ENCODE measurements around the gene ATP8B1.

The ATP8B1 gene

GRCh38 chr18:57674891-57675290 is 128.2 kb downstream of the ATP8B1 start:
- H3K9me2 ChIP-seq (replicated peaks; ENCODE audit: low read depth, low read length) = no peaks in the 10 kb centered on the region
- no peaks in the 10 kb centered on the region for H4K20me1 ChIP-seq (ENCODE audit: insufficient read depth, low read length, poor library complexity, severe bottlenecking)
- H2AFZ ChIP-seq (ENCODE audit: low read length) = no peak overlapping the region
- TF ChIP-seq EZH2phosphoT487 (IDR thresholded peaks at IDR 0.05; ENCODE audit: borderline replicate concordance) (no peak), CTCF (conservative IDR thresholded peaks at IDR 0.05; ENCODE audit: low read length) (no peak)
- H3K36me3 ChIP-seq (ENCODE audit: insufficient read depth, low read length) = no peaks in the 10 kb centered on the region
- no peaks in the 10 kb centered on the region for H3K4me1 ChIP-seq (ENCODE audit: insufficient read depth, low read length, poor library complexity, severe bottlenecking)
- H3K9ac ChIP-seq (ENCODE audit: low read depth, low read length, poor library complexity, severe bottlenecking) = no peak overlapping the region
- H3K4me3 ChIP-seq (ENCODE audit: low read length, poor library complexity, severe bottlenecking) = no peak overlapping the region
- no peaks in the 10 kb centered on the region for H3K27me3 ChIP-seq (ENCODE audit: insufficient read depth, low read length, poor library complexity, severe bottlenecking)
- H3K79me2 ChIP-seq (ENCODE audit: insufficient read depth, low read length) = no peaks in the 10 kb centered on the region
- no peak overlapping the region for H3K4me2 ChIP-seq (ENCODE audit: low read depth, low read length, poor library complexity, severe bottlenecking)
- no peaks in the 10 kb centered on the region for H3K9me3 ChIP-seq (ENCODE audit: insufficient read depth, low read depth, low read length)
- no peaks in the 10 kb centered on the region for H3F3A ChIP-seq (ENCODE audit: low read depth)

GRCh38 chr18:57670046-57670445 is 133.1 kb downstream of the ATP8B1 start:
- Histone ChIP-seq H2AFZ (ENCODE audit: low read length) (no peak overlapping the region), H3K36me3 (ENCODE audit: insufficient read depth, low read length) (no peaks in the 10 kb centered on the region), H3F3A (ENCODE audit: low read depth) (no peaks in the 10 kb centered on the region), H3K4me1 (ENCODE audit: insufficient read depth, low read length, poor library complexity, severe bottlenecking) (no peaks in the 10 kb centered on the region), H3K9me3 (ENCODE audit: insufficient read depth, low read depth, low read length) (no peaks in the 10 kb centered on the region), H3K27me3 (ENCODE audit: insufficient read depth, low read length, poor library complexity, severe bottlenecking) (no peaks in the 10 kb centered on the region), H3K4me3 (ENCODE audit: low read length, poor library complexity, severe bottlenecking) (no peak overlapping the region), H3K4me2 (ENCODE audit: low read depth, low read length, poor library complexity, severe bottlenecking) (no peak overlapping the region), H3K9ac (ENCODE audit: low read depth, low read length, poor library complexity, severe bottlenecking) (no peak overlapping the region), H3K79me2 (ENCODE audit: insufficient read depth, low read length) (no peaks in the 10 kb centered on the region), H3K9me2 (replicated peaks; ENCODE audit: low read depth, low read length) (no peaks in the 10 kb centered on the region), H4K20me1 (ENCODE audit: insufficient read depth, low read length, poor library complexity, severe bottlenecking) (no peaks in the 10 kb centered on the region)
- TF ChIP-seq CTCF (conservative IDR thresholded peaks at IDR 0.05; ENCODE audit: low read length) = no peak
- no peak for TF ChIP-seq EZH2phosphoT487 (IDR thresholded peaks at IDR 0.05; ENCODE audit: borderline replicate concordance)

- Histone ChIP-seq H2AFZ (ENCODE audit: low read length) (no peak overlapping the region), H3K9ac (ENCODE audit: low read depth, low read length, poor library complexity, severe bottlenecking) (no peak overlapping the region), H3K79me2 (ENCODE audit: insufficient read depth, low read length) (no peaks in the 10 kb centered on the region), H4K20me1 (ENCODE audit: insufficient read depth, low read length, poor library complexity, severe bottlenecking) (no peaks in the 10 kb centered on the region), H3F3A (ENCODE audit: low read depth) (no peaks in the 10 kb centered on the region), H3K9me3 (ENCODE audit: insufficient read depth, low read depth, low read length) (no peaks in the 10 kb centered on the region), H3K4me3 (ENCODE audit: low read length, poor library complexity, severe bottlenecking) (no peak overlapping the region), H3K4me1 (ENCODE audit: insufficient read depth, low read length, poor library complexity, severe bottlenecking) (no peaks in the 10 kb centered on the region), H3K27me3 (ENCODE audit: insufficient read depth, low read length, poor library complexity, severe bottlenecking) (no peaks in the 10 kb centered on the region), H3K36me3 (ENCODE audit: insufficient read depth, low read length) (no peaks in the 10 kb centered on the region), H3K4me2 (ENCODE audit: low read depth, low read length, poor library complexity, severe bottlenecking) (no peak overlapping the region), H3K9me2 (replicated peaks; ENCODE audit: low read depth, low read length) (no peaks in the 10 kb centered on the region)
- TF ChIP-seq CTCF (conservative IDR thresholded peaks at IDR 0.05; ENCODE audit: low read length) (no peak), EZH2phosphoT487 (IDR thresholded peaks at IDR 0.05; ENCODE audit: borderline replicate concordance) (no peak)
These were observed 135.1 kb downstream of the ATP8B1 start for GRCh38 chr18:57668021-57668420.

Data from Loucy (cell line).